ENCODE measurements around the gene TBC1D3B.
"Not testable (repeated sequence)": the region's sequence is repeated elsewhere in the genome, so short reads cannot be mapped to it uniquely, and the experiment has no call there.

TBC1D3B gene

DNA sequence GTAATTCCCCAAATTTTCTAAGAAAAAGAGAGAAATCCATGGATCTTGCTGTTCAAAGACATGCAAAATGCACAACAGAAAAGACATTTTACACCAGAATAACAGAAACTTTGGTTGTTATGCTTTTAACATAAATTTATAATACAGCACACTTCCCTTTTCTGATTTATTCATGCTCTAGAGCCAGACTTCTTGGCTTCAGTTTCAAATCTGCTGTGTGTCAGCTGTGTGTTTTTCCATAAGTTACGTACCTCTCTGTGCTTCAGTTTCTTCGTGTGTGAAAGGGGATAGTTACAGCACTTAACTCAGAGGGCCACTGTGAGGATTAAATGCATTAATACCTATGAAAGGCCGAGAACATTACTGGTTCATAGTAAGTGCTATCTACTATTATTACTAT lies 26.9 kb upstream of the TBC1D3B start:
- in situ Hi-C loops (cut with HindIII; ENCODE audit: low sequenced_read_pairs): no loop called here
- DNase-seq (ENCODE audit: low read depth, low spot score): no peak

DNA sequence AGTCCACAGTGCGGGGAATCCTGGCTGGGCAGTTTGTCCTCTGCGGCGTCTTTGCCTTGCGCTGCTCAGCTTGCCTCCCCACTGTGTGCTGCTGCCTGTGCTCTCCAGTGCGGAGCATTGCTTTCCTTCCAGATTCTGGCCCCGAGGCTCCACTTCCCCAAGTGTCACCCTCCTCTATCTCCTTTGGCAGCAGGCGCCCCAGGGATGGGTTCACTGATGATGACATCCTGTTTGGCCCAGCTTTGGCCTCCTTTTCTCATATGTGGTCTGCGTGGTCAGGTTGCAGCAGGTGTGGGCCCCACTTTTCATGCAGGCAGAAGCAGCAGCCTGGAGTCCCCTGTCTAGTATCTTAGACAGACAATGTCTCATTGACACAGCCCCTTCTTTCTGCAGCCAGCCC lies 25.1 kb upstream of the TBC1D3B start:
- in situ Hi-C loops (cut with HindIII; ENCODE audit: low sequenced_read_pairs); H3K4me3 ChIP-seq (ENCODE audit: low read depth, low read length); DNase-seq (ENCODE audit: low read depth, low spot score): not testable (repeated sequence)

More for the DNA sequence above, 26.9 kb upstream of the TBC1D3B start:
- TF ChIP-seq, protein P1, sequence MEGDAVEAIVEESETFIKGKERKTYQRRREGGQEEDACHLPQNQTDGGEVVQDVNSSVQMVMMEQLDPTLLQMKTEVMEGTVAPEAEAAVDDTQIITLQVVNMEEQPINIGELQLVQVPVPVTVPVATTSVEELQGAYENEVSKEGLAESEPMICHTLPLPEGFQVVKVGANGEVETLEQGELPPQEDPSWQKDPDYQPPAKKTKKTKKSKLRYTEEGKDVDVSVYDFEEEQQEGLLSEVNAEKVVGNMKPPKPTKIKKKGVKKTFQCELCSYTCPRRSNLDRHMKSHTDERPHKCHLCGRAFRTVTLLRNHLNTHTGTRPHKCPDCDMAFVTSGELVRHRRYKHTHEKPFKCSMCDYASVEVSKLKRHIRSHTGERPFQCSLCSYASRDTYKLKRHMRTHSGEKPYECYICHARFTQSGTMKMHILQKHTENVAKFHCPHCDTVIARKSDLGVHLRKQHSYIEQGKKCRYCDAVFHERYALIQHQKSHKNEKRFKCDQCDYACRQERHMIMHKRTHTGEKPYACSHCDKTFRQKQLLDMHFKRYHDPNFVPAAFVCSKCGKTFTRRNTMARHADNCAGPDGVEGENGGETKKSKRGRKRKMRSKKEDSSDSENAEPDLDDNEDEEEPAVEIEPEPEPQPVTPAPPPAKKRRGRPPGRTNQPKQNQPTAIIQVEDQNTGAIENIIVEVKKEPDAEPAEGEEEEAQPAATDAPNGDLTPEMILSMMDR (IDR thresholded peaks at IDR 0.05; ENCODE audit: low read depth, low read length): no peak
- H3K4me3 ChIP-seq (ENCODE audit: low read depth, low read length): no peak overlapping the region

GRCh38 chr17:36201102-36201501 lies 24.7 kb upstream of the TBC1D3B start:
- in situ Hi-C loops (cut with HindIII; ENCODE audit: low sequenced_read_pairs); H3K4me3 ChIP-seq (ENCODE audit: low read depth, low read length); DNase-seq (ENCODE audit: low read depth, low spot score): not testable (repeated sequence)

DNA sequence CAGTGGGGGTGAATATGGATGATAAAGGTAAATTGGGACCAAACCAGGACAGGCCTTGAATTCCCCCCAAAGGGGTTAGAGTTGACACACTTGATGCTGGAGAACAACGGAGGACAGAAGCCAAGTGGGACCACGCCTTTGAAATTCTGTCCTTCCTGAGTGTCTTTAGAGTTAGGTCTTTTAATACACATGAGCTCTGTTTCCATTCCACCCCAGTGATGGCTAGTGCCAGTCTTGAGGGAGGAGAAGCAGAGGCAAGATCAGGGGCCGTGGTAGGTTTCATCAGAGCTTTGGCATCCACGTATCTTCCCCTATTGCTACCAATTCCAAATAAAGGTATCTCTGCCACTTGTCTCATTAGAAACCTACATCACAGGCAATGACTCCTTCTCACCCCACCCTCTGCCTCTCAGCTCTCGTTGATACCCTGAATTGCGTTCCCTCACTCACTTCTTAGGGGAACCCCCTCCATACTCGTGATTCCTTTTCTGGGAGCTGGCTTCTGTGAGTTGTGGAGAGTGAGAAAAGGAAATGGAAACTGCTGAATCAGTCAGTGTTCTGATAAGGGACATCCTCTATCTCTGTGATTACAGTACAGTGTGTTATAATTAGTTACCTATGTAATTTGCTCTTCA lies 22.5 kb upstream of the TBC1D3B start:
- H3K4me3 ChIP-seq (ENCODE audit: low read depth, low read length): no peak overlapping the region
- no peak for DNase-seq (ENCODE audit: low read depth, low spot score)
- in situ Hi-C loops (cut with HindIII; ENCODE audit: low sequenced_read_pairs): no loop called here
- TF ChIP-seq, protein P1 (IDR thresholded peaks at IDR 0.05; ENCODE audit: low read depth, low read length): no peak

DNA sequence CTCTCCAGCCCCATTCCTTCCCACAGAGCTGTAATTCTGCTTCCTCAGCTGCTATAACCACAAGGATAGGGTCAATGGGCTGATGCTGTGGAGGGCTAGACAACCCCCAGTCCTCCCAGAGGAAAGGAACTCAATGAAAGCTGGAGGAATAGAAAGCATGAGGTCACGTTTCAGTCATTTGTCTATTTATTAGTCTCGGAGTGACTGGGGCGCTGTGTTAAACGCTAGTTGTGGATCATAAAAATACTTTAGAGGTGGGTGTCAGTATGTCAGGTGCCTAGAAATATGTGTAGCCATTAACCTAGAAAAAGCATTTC lies 20.9 kb upstream of the TBC1D3B start:
- H3K4me3 ChIP-seq (ENCODE audit: low read depth, low read length): no peak overlapping the region
- DNase-seq (ENCODE audit: low read depth, low spot score): no peak
- TF ChIP-seq, protein P1 (IDR thresholded peaks at IDR 0.05; ENCODE audit: low read depth, low read length): no peak
- in situ Hi-C loops (cut with HindIII; ENCODE audit: low sequenced_read_pairs): no loop called here

DNA sequence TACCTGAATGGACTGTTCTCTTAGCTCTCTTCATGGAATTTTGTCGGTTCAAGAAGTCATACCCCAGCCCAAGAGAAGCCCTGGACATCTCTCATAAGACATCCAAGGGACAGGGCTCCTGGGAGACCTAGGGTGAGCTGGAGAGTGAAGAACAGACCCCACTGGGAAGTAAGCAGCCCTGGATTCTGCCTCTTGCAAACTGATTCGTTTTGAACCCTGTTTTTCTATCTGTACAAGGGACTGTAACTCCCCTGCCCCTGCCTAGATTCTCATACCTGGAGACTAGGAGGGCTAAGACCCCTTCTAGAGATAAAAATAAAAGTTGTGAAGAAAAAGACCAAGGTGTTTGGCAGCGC lies 19.7 kb upstream of the TBC1D3B start:
- H3K4me3 ChIP-seq (ENCODE audit: low read depth, low read length): no peak overlapping the region
- in situ Hi-C loops (cut with HindIII; ENCODE audit: low sequenced_read_pairs): no loop called here
- DNase-seq (ENCODE audit: low read depth, low spot score): no peak
- TF ChIP-seq, protein P1 (IDR thresholded peaks at IDR 0.05; ENCODE audit: low read depth, low read length): no peak

DNA sequence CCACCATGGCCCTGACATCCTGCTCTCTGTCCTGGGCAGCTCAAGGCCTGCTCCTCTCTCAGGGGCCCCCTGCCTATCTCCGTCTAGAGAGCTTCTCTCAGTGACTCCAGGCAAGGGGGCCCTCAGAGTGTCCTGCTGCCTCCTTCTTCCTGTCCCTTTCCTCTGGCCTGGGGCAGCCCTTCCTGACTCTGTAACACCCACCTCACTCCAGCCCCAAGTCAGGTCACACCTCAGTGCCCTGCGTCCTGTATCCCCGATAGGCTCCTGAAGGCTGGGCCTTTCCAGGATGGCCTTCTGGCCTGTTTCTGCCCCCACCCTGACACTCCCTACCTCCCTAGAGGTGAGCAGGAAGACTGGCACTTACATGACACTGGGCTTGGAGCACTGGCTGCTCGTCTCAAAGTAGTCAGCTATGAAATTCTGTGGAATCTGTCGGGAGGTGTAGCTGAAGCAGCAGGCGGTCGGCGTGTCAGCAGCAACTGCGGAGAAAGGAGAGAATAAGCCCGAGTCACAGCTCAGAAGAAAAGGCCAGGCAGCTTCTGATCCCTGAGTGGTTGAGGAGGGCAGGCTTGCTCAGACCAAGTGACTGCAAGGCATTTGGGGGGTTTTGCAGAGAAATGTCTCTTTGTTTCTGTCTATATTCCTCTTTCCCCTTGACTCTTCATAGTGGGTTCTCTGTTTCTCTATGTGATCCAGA lies 19.1 kb upstream of the TBC1D3B start:
- H3K4me3 ChIP-seq (ENCODE audit: low read depth, low read length): no peak overlapping the region
- in situ Hi-C loops (cut with HindIII; ENCODE audit: low sequenced_read_pairs): no loop called here
- DNase-seq (ENCODE audit: low read depth, low spot score): no peak
- TF ChIP-seq, protein P1 (IDR thresholded peaks at IDR 0.05; ENCODE audit: low read depth, low read length): no peak

GRCh38 chr17:36194832-36195433 lies 18.5 kb upstream of the TBC1D3B start:
- H3K4me3 ChIP-seq (ENCODE audit: low read depth, low read length); DNase-seq (ENCODE audit: low read depth, low spot score); in situ Hi-C loops (cut with HindIII; ENCODE audit: low sequenced_read_pairs): not testable (repeated sequence)

DNA sequence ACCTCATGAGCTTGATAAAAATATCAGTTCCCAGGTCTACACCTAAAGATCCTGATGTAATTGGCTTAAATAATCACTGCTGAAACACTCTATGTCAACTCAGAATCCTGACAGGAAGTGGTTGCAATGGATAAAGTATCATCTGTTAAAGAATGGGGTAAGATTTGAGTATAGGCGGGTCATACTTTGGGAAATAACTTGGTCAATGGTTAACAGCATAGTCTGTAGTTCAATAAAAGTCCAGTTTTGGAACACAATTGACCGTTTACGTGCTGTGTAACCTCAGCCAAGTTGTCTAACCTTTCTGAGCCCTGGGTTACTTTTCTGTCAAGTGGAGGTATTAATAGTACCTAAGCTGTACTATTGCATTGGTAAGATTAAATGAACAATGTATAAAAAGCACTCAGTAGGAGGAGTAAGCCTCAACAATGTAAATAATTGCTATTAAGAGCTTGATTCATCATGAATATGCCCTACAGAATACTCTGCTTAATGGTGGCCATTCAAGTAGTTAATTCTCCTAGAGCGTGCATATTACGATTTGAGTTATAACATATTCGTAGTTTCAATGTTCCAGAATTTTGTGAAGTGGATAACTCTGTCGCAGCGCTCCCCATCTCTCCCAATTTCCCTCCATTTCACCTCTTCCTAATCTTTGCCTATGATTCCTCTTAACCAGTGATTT lies 17.9 kb upstream of the TBC1D3B start:
- DNase-seq (ENCODE audit: low read depth, low spot score); H3K4me3 ChIP-seq (ENCODE audit: low read depth, low read length); in situ Hi-C loops (cut with HindIII; ENCODE audit: low sequenced_read_pairs): not testable (repeated sequence)
